ENCODE measurements around the gene CHRND. TPM values are rescaled to one million over a fixed set of nuclear protein-coding genes. Genes with fewer than 3 reads are reported as not detected.

CHRND gene
- total RNA-seq, 1 donor from 2014 or later: not detected

DNA sequence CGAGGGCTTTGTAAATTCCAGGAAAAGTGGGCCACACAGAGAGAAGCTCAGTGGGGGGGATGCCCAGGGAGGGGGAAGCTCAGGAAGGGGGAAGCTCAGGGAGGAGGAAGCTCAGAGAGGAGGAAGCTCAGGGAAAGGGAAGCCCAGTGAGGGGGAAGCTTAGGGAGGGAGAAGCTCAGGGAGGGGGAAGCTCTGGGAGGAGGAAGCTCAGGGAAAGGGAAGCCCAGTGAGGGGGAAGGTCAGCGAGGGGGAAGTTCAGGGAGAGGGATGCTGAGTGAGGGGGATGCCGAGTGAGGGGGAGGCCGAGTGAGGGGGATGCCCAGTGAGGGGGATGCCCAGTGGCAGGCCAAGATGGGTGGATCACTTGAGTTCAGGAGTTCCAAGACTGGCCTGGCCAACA lies 12.7 kb downstream of the CHRND start:
- no peaks in the 10 kb centered on the region for H3K27me3 Mint-ChIP-seq (ENCODE audit: low read depth, unreplicated experiment)

GRCh38 chr2:232539298-232540231 lies 13.6 kb downstream of the CHRND start, which contains the start of gene CHRNG:
Gene CHRNG, plus strand, starts transcription at chr2:232539692. Its CDS starts 56 bp downstream, at chr2:232539748.
- Mint-ChIP-seq H3K4me1 (ENCODE audit: low read depth, unreplicated experiment) (no peaks in the 10 kb centered on the region), H3K9me3 (ENCODE audit: unreplicated experiment) (peaks cover 3% of the 10 kb centered on the region), H3K27ac (ENCODE audit: unreplicated experiment) (no peak within 1 kb of the TSS), H3K27me3 (ENCODE audit: low read depth, unreplicated experiment) (no peaks in the 10 kb centered on the region), H3K36me3 (ENCODE audit: low read depth, unreplicated experiment) (peaks cover 5% of the 10 kb centered on the region), H3K4me3 (ENCODE audit: unreplicated experiment) (no peak within 1 kb of the TSS)
- peaks cover 6% of the 10 kb centered on the region for H4K20me1 ChIP-seq (ENCODE audit: insufficient read depth, low read length)
- H3K79me2 ChIP-seq (ENCODE audit: insufficient read depth, low read length): no peaks in the 10 kb centered on the region
- no peak within 1 kb of the TSS for H3K4me2 ChIP-seq (ENCODE audit: low read length)
- H3K4me1 ChIP-seq (ENCODE audit: insufficient read depth, low read length): no peaks in the 10 kb centered on the region
- no peak within 1 kb of the TSS for H3K9ac ChIP-seq (ENCODE audit: low read length)
- no peak for TF ChIP-seq EZH2 (IDR thresholded peaks at IDR 0.05; ENCODE audit: insufficient read depth, low read length)
- TF ChIP-seq, protein P1, sequence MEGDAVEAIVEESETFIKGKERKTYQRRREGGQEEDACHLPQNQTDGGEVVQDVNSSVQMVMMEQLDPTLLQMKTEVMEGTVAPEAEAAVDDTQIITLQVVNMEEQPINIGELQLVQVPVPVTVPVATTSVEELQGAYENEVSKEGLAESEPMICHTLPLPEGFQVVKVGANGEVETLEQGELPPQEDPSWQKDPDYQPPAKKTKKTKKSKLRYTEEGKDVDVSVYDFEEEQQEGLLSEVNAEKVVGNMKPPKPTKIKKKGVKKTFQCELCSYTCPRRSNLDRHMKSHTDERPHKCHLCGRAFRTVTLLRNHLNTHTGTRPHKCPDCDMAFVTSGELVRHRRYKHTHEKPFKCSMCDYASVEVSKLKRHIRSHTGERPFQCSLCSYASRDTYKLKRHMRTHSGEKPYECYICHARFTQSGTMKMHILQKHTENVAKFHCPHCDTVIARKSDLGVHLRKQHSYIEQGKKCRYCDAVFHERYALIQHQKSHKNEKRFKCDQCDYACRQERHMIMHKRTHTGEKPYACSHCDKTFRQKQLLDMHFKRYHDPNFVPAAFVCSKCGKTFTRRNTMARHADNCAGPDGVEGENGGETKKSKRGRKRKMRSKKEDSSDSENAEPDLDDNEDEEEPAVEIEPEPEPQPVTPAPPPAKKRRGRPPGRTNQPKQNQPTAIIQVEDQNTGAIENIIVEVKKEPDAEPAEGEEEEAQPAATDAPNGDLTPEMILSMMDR (IDR thresholded peaks at IDR 0.05; ENCODE audit: insufficient read depth, low read depth, low read length): no peak
- FAIRE-seq (no peak), DNase-seq (ENCODE audit: low read depth) (no peak)
- H3K27me3 ChIP-seq (ENCODE audit: insufficient read depth, low read length): no peaks in the 10 kb centered on the region
- no peaks in the 10 kb centered on the region for H3K36me3 ChIP-seq (ENCODE audit: insufficient read depth, low read length)
- peaks cover 4% of the 10 kb centered on the region for H3K9me3 ChIP-seq (ENCODE audit: insufficient read depth, low read depth, low read length)
- H3K4me3 ChIP-seq (ENCODE audit: insufficient read depth, low read depth, low read length): no peak within 1 kb of the TSS
- no peak within 1 kb of the TSS for H2AFZ ChIP-seq (ENCODE audit: low read depth, low read length)
- H3K27ac ChIP-seq (ENCODE audit: low read depth, low read length): no peak within 1 kb of the TSS

More for the DNA sequence above, 12.7 kb downstream of the CHRND start:
- H3K4me1 Mint-ChIP-seq (ENCODE audit: low read depth, unreplicated experiment): peaks cover 2% of the 10 kb centered on the region
- DNase-seq (ENCODE audit: low read depth) (no peak), FAIRE-seq (no peak)
- no peaks in the 10 kb centered on the region for H3K36me3 ChIP-seq (ENCODE audit: insufficient read depth, low read length)
- H3K9me3 Mint-ChIP-seq (ENCODE audit: unreplicated experiment): peaks cover 3% of the 10 kb centered on the region
- H3K4me3 Mint-ChIP-seq (ENCODE audit: unreplicated experiment): no peak overlapping the region
- H3K27me3 ChIP-seq (ENCODE audit: insufficient read depth, low read length): no peaks in the 10 kb centered on the region
- no peak overlapping the region for H3K4me3 ChIP-seq (ENCODE audit: insufficient read depth, low read depth, low read length)
- H3K9me3 ChIP-seq (ENCODE audit: insufficient read depth, low read depth, low read length): peaks cover 4% of the 10 kb centered on the region
- peaks cover 5% of the 10 kb centered on the region for H3K36me3 Mint-ChIP-seq (ENCODE audit: low read depth, unreplicated experiment)
- no peak overlapping the region for H3K4me2 ChIP-seq (ENCODE audit: low read length)
- TF ChIP-seq, protein P1 (IDR thresholded peaks at IDR 0.05; ENCODE audit: insufficient read depth, low read depth, low read length): no peak
- no peak for TF ChIP-seq EZH2 (IDR thresholded peaks at IDR 0.05; ENCODE audit: insufficient read depth, low read length)
- no peaks in the 10 kb centered on the region for H4K20me1 ChIP-seq (ENCODE audit: insufficient read depth, low read length)
- H2AFZ ChIP-seq (ENCODE audit: low read depth, low read length): no peak overlapping the region
- no peak overlapping the region for H3K27ac Mint-ChIP-seq (ENCODE audit: unreplicated experiment)
- H3K27ac ChIP-seq (ENCODE audit: low read depth, low read length): no peak overlapping the region
- no peaks in the 10 kb centered on the region for H3K4me1 ChIP-seq (ENCODE audit: insufficient read depth, low read length)
- H3K79me2 ChIP-seq (ENCODE audit: insufficient read depth, low read length): no peaks in the 10 kb centered on the region
- H3K9ac ChIP-seq (ENCODE audit: low read length): no peak overlapping the region
